Measurements from ENCODE around the gene IMPA2.

The IMPA2 gene

DNA sequence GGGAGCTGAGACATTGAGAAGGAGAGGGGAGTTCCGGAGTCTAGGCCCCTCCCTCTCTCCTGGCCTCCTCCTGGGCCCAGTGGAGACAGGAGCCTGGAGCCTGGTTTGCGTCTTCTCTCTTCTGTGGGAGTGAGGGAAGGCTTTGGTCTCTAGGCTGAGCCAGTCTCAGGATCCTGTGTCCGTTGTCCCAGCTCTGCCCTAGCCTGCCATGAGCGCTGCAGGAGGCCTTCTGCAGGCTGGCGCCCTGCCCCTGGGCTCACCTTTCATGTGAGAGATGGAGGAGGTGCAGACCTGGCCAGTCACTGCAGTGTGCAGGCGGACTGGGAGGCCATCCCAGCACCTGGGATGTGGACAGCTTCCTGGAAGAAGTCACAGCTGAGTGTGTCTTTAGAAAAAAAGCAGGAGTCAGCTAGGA, 8.7 kb downstream of the IMPA2 start:
- no peak overlapping the region for H3K4me2 ChIP-seq
- TF ChIP-seq, protein P1, sequence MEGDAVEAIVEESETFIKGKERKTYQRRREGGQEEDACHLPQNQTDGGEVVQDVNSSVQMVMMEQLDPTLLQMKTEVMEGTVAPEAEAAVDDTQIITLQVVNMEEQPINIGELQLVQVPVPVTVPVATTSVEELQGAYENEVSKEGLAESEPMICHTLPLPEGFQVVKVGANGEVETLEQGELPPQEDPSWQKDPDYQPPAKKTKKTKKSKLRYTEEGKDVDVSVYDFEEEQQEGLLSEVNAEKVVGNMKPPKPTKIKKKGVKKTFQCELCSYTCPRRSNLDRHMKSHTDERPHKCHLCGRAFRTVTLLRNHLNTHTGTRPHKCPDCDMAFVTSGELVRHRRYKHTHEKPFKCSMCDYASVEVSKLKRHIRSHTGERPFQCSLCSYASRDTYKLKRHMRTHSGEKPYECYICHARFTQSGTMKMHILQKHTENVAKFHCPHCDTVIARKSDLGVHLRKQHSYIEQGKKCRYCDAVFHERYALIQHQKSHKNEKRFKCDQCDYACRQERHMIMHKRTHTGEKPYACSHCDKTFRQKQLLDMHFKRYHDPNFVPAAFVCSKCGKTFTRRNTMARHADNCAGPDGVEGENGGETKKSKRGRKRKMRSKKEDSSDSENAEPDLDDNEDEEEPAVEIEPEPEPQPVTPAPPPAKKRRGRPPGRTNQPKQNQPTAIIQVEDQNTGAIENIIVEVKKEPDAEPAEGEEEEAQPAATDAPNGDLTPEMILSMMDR (conservative IDR thresholded peaks at IDR 0.05; ENCODE audit: low read depth, low read length): no peak
- no peaks in the 10 kb centered on the region for H3K27me3 ChIP-seq (ENCODE audit: insufficient read depth, low read depth)
- H3K4me1 ChIP-seq (ENCODE audit: low read depth, poor library complexity, severe bottlenecking): no peaks in the 10 kb centered on the region
- no peaks in the 10 kb centered on the region for H4K20me1 ChIP-seq (ENCODE audit: insufficient read depth)
- no peak overlapping the region for H3K27ac ChIP-seq
- H3K79me2 ChIP-seq (ENCODE audit: insufficient read depth, low read depth): no peaks in the 10 kb centered on the region
- H3K36me3 ChIP-seq (ENCODE audit: insufficient read depth): no peaks in the 10 kb centered on the region
- no peak overlapping the region for H2AFZ ChIP-seq (ENCODE audit: low read depth)
- no peak overlapping the region for H3K4me3 ChIP-seq (IDR thresholded peaks at IDR 0.05; ENCODE audit: insufficient read depth, low read depth, low read length)
- no peak overlapping the region for H3K9ac ChIP-seq

DNA sequence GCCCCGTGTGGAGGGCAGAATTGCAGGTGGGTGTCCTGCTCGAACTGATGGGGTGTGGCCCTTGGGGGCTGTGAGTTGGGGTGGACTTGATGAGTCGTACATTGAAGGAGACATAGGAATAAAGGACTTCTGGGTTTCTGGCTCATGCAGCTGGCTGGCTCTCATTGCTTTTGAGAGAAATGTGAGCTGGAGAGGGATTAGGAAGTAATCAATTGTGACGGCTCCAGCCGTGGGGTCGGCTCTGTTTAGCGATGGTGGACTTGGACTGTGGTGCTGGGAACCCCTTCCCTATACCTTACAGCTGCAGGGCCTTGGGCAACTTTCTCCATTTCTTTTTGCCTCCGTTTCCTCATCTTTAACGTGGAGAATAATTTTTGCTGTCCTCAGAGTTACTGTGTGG, 9.2 kb downstream of the IMPA2 start:
- H3K79me2 ChIP-seq (ENCODE audit: insufficient read depth, low read depth): no peaks in the 10 kb centered on the region
- H3K4me3 ChIP-seq (IDR thresholded peaks at IDR 0.05; ENCODE audit: insufficient read depth, low read depth, low read length): no peak overlapping the region
- H3K27me3 ChIP-seq (ENCODE audit: insufficient read depth, low read depth): no peaks in the 10 kb centered on the region

DNA sequence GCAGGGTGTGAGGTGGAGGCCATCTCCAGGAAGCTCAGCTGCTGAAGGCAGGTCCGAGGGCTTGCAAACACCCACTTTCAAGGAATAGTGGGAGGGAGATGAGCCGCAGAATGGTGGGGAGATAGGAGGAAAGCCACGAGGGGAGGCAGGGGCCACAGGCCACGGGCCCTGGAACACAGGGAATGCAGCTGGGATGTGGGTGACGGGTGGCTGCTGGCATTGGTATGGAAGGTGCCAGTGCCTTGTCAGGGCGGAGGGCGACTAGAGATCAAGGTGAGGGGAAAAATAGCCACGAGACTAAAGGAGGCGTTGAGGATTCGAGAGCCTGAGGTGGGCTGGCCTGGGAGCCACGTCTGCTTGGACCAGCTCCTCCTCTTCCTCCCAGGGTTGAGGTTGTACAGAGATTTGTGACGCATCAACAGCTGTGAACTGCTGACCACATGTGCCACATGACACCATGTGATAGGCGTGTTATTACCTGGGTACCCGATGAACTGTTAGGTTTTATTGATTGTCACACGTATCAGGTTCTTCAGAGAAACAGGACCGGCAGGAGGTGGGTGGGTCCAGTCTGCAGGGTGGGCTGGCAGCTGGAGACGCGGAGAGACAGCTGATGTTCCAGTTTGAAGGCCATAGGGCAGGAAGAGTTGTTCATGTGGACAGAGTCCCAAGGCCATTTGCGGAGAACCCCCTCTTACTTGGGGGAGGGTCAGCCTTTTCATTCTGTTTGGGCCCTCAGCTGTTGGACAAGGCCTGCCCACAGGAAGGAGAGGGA, 9.9 kb downstream of the IMPA2 start:
- Histone ChIP-seq H3K4me2 (no peak overlapping the region), H3K4me1 (ENCODE audit: low read depth, poor library complexity, severe bottlenecking) (peaks cover 6% of the 10 kb centered on the region), H2AFZ (ENCODE audit: low read depth) (no peak overlapping the region)

More for the DNA sequence above, 9.2 kb downstream of the IMPA2 start:
- Histone ChIP-seq H4K20me1 (ENCODE audit: insufficient read depth) (no peaks in the 10 kb centered on the region), H3K9ac (no peak overlapping the region), H3K4me2 (no peak overlapping the region), H3K4me1 (ENCODE audit: low read depth, poor library complexity, severe bottlenecking) (peaks cover 3% of the 10 kb centered on the region), H2AFZ (ENCODE audit: low read depth) (no peak overlapping the region), H3K36me3 (ENCODE audit: insufficient read depth) (no peaks in the 10 kb centered on the region), H3K27ac (no peak overlapping the region)
- TF ChIP-seq, protein P1 (conservative IDR thresholded peaks at IDR 0.05; ENCODE audit: low read depth, low read length): no peak

DNA sequence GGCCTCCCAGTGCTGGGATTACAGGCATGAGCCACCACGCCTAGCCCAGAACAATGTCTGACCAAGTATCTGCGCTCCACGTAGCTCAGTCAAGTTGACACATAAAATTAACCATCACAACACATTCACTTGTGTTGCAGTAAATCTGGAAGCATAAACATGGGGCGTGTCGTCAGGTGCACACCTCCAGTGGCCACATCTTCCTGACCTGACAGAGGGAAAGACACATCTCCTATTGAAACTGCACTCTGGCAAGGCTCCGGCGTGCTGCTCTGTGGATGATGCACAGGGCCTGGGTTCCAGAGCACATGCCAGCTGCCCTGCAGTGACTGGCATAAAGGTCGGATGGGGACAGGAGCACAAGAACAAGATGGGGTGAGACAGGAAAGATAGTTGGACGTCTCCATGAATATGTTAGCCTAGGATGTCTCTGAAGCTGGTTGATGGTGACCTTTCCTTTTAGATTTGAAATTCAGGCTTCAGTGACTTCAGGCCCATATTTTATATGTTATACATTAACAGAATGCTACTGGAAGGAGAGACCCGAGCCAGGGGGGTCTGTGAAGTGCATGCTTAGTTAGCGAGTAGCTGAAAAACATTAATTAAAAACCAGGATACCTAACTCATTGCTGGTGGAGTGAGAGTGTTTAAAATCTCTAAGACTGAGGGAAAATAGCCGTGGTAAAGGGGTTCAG, 10.9 kb downstream of the IMPA2 start:
- no peak overlapping the region for H3K4me3 ChIP-seq (IDR thresholded peaks at IDR 0.05; ENCODE audit: insufficient read depth, low read depth, low read length)
- no peaks in the 10 kb centered on the region for H3K79me2 ChIP-seq (ENCODE audit: insufficient read depth, low read depth)
- no peak overlapping the region for H3K27ac ChIP-seq
- H4K20me1 ChIP-seq (ENCODE audit: insufficient read depth): no peaks in the 10 kb centered on the region
- no peak overlapping the region for H3K4me2 ChIP-seq
- H3K27me3 ChIP-seq (ENCODE audit: insufficient read depth, low read depth): no peaks in the 10 kb centered on the region
- TF ChIP-seq, protein P1 (conservative IDR thresholded peaks at IDR 0.05; ENCODE audit: low read depth, low read length): no peak
- H3K36me3 ChIP-seq (ENCODE audit: insufficient read depth): no peaks in the 10 kb centered on the region
- no peak overlapping the region for H3K9ac ChIP-seq
- no peak overlapping the region for H2AFZ ChIP-seq (ENCODE audit: low read depth)
- H3K4me1 ChIP-seq (ENCODE audit: low read depth, poor library complexity, severe bottlenecking): peaks cover 6% of the 10 kb centered on the region

More for the DNA sequence above, 9.9 kb downstream of the IMPA2 start:
- no peak overlapping the region for H3K9ac ChIP-seq
- no peaks in the 10 kb centered on the region for H3K79me2 ChIP-seq (ENCODE audit: insufficient read depth, low read depth)
- TF ChIP-seq, protein P1 (conservative IDR thresholded peaks at IDR 0.05; ENCODE audit: low read depth, low read length): no peak
- no peak overlapping the region for H3K27ac ChIP-seq
- no peak overlapping the region for H3K4me3 ChIP-seq (IDR thresholded peaks at IDR 0.05; ENCODE audit: insufficient read depth, low read depth, low read length)
- H3K36me3 ChIP-seq (ENCODE audit: insufficient read depth): no peaks in the 10 kb centered on the region
- no peaks in the 10 kb centered on the region for H4K20me1 ChIP-seq (ENCODE audit: insufficient read depth)
- H3K27me3 ChIP-seq (ENCODE audit: insufficient read depth, low read depth): no peaks in the 10 kb centered on the region
